Aorta (tissue), 5 donors: ENCODE results near the gene SEMA3E. TPM values are rescaled to one million over a fixed set of nuclear protein-coding genes. Genes with fewer than 3 reads are reported as not detected.
A peak's percentile ranks its signal among the peaks of the same experiment; 100 is the strongest.

ENCODE experiments used
- ATAC-seq: fragments of 200-7000 bp; cut with Tn5 transposase; one replicate; pipeline ENCODE4 v1.9.1; 2022; ENCODE audit warnings: moderate library complexity; ENCODE audit not compliant: low FRiP score
- DNase-seq, 2 donors: peaks; one replicate each; pipeline ENCODE4 v3.0.0-alpha.2; 2020
- H3K27ac ChIP-seq, 2 donors: one replicate each; pipeline ENCODE4 v1.5.1; 2013; ENCODE audit warnings: low read length in 2 of 2, mild to moderate bottlenecking in 2 of 2, moderate library complexity in 2 of 2, control low read depth in 1 of 2, inconsistent platforms in 1 of 2, low read depth in 1 of 2
- H3K27me3 ChIP-seq, 2 donors: one replicate each; pipeline ENCODE4 v1.6.1; 2013; ENCODE audit warnings: control low read depth in 1 of 2, low read length in 1 of 2, mild to moderate bottlenecking in 1 of 2, moderate library complexity in 1 of 2; ENCODE audit not compliant: insufficient read depth in 2 of 2, control insufficient read depth in 1 of 2
- H3K36me3 ChIP-seq, 2 donors: one replicate each; pipeline ENCODE4 v1.6.1; 2013; ENCODE audit warnings: control low read depth in 1 of 2, low read length in 1 of 2, mild to moderate bottlenecking in 1 of 2; ENCODE audit not compliant: insufficient read depth in 2 of 2, control insufficient read depth in 1 of 2
- H3K4me1 ChIP-seq, 2 donors: one replicate each; pipeline ENCODE4 v1.6.1; 2013; ENCODE audit warnings: low read length in 2 of 2, control low read depth in 1 of 2, mild to moderate bottlenecking in 1 of 2, moderate library complexity in 1 of 2; ENCODE audit not compliant: insufficient read depth in 2 of 2, control insufficient read depth in 1 of 2
- H3K4me3 ChIP-seq, 2 donors: one replicate each; pipeline ENCODE4 v1.5.1; 2013; ENCODE audit warnings: low read length in 2 of 2, control low read depth in 1 of 2, mild to moderate bottlenecking in 1 of 2
- H3K9me3 ChIP-seq: one replicate; pipeline ENCODE4 v1.6.1; 2013; ENCODE audit warnings: mild to moderate bottlenecking, low read length; ENCODE audit not compliant: control insufficient read depth
- WGBS, 2 donors: extraction: QIAGEN DNeasy Blood & Tissue Kit; methylation state at CpG; one replicate each; pipeline ENCODE4 v1.1.7; 2013; 5-methylcytosine and 5-hydroxymethylcytosine counted together
- intact Hi-C, 2 donors: fragments of 100-400 bp; cut with DNase I; formaldehyde crosslinking; loops; one replicate each; pipeline versions ENCODE4 v1.14.2 to v1.15.0; 2022
- polyA plus RNA-seq, 2 donors: library from polyadenylated mRNA; stranded (reverse); fragments of 200-250 nt; gene quantifications; one replicate each; pipeline ENCODE4 v1.2.3, GENCODE V29; 2013
- total RNA-seq, 2 donors: library from RNA; stranded (reverse); fragmentation: NEBNext Ultra II Directional; extraction: Animal tissue kit (Norgen Biotek cat#: 25700); gene quantifications; one replicate each; pipeline ENCODE4 v1.2.1, GENCODE V29; 2021
- donor health status: healthy with polysubstance abuse.
- donor health status: Bipolar disorder and iron deficiency.
- donor health status: DM: no; HTN: no; CAD: no.
- donor health status: DM: no; HTN: no; CAD: no.
- donor health status: DM: yes; HTN: yes; CAD: no.

SEMA3E gene
- total and polyA plus RNA-seq, 4 donors = 0.38 to 35.0 (median 5.5) TPM

GRCh38 chr7:83649701-83650100 lies 762 bp upstream of the SEMA3E start:
- no peak for ATAC-seq
- Histone ChIP-seq H3K9me3 (no peaks in the 10 kb centered on the region), H3K4me1 (no peaks in the 10 kb centered on the region), H3K27me3 (no peaks in the 10 kb centered on the region), H3K4me3 (no peak overlapping the region), H3K27ac (no peak overlapping the region), H3K36me3 (no peaks in the 10 kb centered on the region)
- DNase-seq = no peak
- intact Hi-C loops = no loop called here

DNA sequence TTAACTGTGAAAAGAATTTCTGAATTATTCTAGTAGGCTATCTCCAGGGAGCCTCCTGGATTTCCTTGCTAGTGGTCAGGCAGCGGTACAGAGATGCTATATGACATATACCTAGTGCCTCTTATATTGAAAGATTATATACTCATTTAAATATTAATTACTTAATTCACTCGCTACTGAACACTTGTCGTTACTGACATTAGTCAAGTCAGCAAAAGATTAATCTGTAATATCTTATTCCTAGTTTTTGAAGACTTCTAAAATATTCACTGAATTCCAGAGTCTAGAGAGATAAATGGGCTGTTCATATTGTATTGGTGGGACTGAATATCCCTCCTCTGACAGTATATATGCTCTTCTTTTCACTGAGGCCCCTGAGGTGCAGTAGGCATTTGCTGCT lies 2.9 kb downstream of the SEMA3E start:
- WGBS, 2 donors = 80 to 83% methylated on average over 3 of the region's 3 CpGs
- intact Hi-C loops = no loop called here
- DNase-seq = no peak
- no peak overlapping the region for H3K27ac ChIP-seq
- no peak overlapping the region for H3K4me3 ChIP-seq
- H3K36me3 ChIP-seq = no peaks in the 10 kb centered on the region
- no peaks in the 10 kb centered on the region for H3K9me3 ChIP-seq
- H3K4me1 ChIP-seq = no peaks in the 10 kb centered on the region
- no peak for ATAC-seq
- no peaks in the 10 kb centered on the region for H3K27me3 ChIP-seq

DNA sequence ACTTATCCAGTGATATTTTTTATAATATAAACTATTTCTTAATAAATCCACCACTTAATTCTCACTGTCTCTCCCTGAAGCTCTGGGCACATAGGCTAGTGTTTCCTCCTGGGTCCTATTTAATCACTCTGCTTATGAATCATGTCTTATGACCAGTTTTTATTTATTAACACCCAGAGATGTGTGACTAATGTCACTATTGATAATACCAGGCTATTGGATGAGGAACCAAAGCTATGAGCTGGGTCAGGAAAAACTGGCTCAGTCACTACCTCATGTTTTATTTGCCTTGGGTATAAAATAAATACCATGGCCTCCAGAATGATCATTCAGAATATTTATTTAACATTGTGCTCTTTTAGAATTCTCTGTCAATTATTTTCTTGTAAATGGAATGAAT lies 5.2 kb downstream of the SEMA3E start:
- no peaks in the 10 kb centered on the region for H3K27me3 ChIP-seq
- H3K27ac ChIP-seq = no peak overlapping the region
- DNase-seq (no peak), ATAC-seq (no peak)
- no peaks in the 10 kb centered on the region for H3K4me1 ChIP-seq
- no peak overlapping the region for H3K4me3 ChIP-seq
- intact Hi-C loops = no loop called here
- H3K9me3 ChIP-seq = no peaks in the 10 kb centered on the region
- no peaks in the 10 kb centered on the region for H3K36me3 ChIP-seq

DNA sequence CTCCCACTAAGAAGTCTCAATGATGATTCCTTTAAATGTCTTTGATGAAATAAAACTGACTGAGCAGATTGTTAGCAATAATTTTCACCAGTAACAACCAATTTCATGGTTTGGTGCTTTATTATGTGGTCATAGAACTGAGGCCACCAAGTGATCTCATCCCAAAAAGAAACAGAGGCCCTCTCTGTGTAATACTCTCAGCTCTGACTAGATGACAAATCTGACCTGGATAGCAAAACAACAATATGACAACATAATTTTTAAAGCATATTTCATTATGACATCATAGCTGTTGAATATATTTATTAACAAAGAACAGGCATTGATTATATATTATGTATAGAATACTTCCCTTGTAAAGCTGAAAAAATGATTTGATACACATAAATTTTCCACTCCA lies 5.9 kb downstream of the SEMA3E start:
- Histone ChIP-seq H3K27ac (no peak overlapping the region), H3K27me3 (no peaks in the 10 kb centered on the region), H3K36me3 (no peaks in the 10 kb centered on the region), H3K4me1 (no peaks in the 10 kb centered on the region), H3K9me3 (no peaks in the 10 kb centered on the region), H3K4me3 (no peak overlapping the region)
- ATAC-seq = no peak
- intact Hi-C loops = no loop called here
- no peak for DNase-seq

DNA sequence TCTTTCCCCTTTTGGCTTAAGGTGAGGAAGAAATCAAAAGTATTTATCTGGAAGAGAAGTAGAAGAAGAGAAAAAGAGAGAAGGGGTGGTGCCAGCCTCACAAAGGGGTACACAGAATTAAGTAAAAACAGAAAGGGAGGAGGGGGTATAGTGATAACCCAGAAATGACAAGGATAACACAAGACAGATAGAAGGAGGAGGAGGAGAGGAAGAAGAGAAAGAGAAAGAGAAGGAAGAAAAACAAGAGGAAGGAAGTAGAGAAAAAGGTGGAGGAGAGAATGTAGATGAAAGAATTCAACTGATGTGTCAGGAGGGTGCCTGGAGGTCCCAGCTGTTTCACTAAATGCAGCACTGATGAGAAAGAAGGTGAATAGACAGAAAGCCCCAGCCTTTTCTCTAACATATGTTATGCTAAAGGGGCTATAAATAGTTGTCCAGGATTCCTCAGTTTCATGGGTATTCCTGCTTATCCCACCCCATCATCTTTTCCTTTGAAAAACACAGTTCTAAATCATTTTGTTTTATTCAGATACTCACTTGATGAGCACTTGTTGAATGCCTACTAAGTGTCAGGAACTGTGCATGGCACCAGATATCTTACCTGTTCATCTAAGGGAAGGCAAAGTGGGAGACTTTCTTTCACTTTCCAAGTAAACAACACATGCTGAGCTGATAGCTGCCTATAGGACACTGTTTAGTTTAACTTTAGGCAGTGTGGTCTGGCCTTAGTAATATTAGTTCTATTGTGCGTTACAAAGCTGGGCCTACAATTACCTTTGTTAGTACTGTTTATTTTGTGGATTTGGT lies 8.0 kb downstream of the SEMA3E start:
- Histone ChIP-seq H3K4me3 (no peak overlapping the region), H3K36me3 (no peaks in the 10 kb centered on the region), H3K4me1 (no peaks in the 10 kb centered on the region), H3K27ac (no peak overlapping the region), H3K9me3 (no peaks in the 10 kb centered on the region), H3K27me3 (no peaks in the 10 kb centered on the region)
- ATAC-seq = no peak
- intact Hi-C loops = no loop called here
- DNase-seq = no peak
- WGBS, 2 donors = 62 to 76% methylated on average over 1 of the region's 1 CpG

DNA sequence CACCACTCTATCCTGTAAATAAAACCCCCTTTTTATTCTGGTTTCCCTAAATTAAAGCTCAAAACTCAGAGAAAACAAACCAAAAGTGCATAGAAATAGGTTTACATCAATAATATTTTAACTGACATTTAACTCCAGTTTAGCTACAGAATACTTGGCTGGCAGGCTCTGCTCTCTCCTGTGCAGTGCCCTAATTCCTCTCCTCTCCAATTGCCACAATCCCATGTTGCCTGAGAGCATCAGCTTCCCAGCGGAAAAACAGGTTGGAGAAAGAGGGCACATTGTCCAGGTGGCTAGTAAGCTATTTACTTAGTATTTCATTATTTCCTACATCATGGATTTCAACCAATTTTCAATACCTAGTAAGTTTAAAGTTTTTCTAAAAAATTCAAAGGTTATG lies 8.7 kb downstream of the SEMA3E start:
- H3K4me3 ChIP-seq = no peak overlapping the region
- H3K27ac ChIP-seq = no peak overlapping the region
- no peak for DNase-seq
- H3K36me3 ChIP-seq = no peaks in the 10 kb centered on the region
- no peaks in the 10 kb centered on the region for H3K4me1 ChIP-seq
- 64 to 76% methylated on average over 1 of the region's 1 CpG for WGBS, 2 donors
- ATAC-seq = no peak
- no peaks in the 10 kb centered on the region for H3K9me3 ChIP-seq
- intact Hi-C loops = no loop called here
- no peaks in the 10 kb centered on the region for H3K27me3 ChIP-seq

- H3K4me3 ChIP-seq = no peak overlapping the region
- ATAC-seq = no peak
- no peak overlapping the region for H3K27ac ChIP-seq
- H3K4me1 ChIP-seq = no peaks in the 10 kb centered on the region
- 46 to 58% methylated on average over 2 of the region's 2 CpGs for WGBS, 2 donors
- no peaks in the 10 kb centered on the region for H3K9me3 ChIP-seq
- intact Hi-C loops = no loop called here
- no peaks in the 10 kb centered on the region for H3K36me3 ChIP-seq
- no peak for DNase-seq
- no peaks in the 10 kb centered on the region for H3K27me3 ChIP-seq
These were observed 15.4 kb downstream of the SEMA3E start for GRCh38 chr7:83633516-83633915.

- H3K9me3 ChIP-seq = no peaks in the 10 kb centered on the region
- intact Hi-C loops = no loop called here
These were observed 19.6 kb downstream of the SEMA3E start for GRCh38 chr7:83629117-83629880.

GRCh38 chr7:83617858-83618257 lies 31.1 kb downstream of the SEMA3E start:
- H3K4me1 ChIP-seq = no peaks in the 10 kb centered on the region
- H3K36me3 ChIP-seq = no peaks in the 10 kb centered on the region
- no peak overlapping the region for H3K4me3 ChIP-seq
- H3K9me3 ChIP-seq = no peaks in the 10 kb centered on the region
- DNase-seq (no peak), ATAC-seq (no peak)
- no peak overlapping the region for H3K27ac ChIP-seq
- intact Hi-C loops = no loop called here
- no peaks in the 10 kb centered on the region for H3K27me3 ChIP-seq

More at GRCh38 chr7:83629117-83629880, 19.6 kb downstream of the SEMA3E start:
- 36 to 41% methylated on average over 12 of the region's 12 CpGs for WGBS, 2 donors
- no peaks in the 10 kb centered on the region for H3K4me1 ChIP-seq
- DNase-seq (peak in 1 of 2 donors; percentile 33), ATAC-seq (no peak)
- no peaks in the 10 kb centered on the region for H3K36me3 ChIP-seq
- no peak overlapping the region for H3K27ac ChIP-seq
- no peak overlapping the region for H3K4me3 ChIP-seq
- H3K27me3 ChIP-seq = no peaks in the 10 kb centered on the region
